GM18526 (cell line): ENCODE results near the gene PHACTR1.

Experiments used
- POLR2A ChIP-seq: IDR thresholded peaks from 3 replicates; pipeline ENCODE4 v1.6.1; 2011; ENCODE audit not compliant: insufficient read length; ENCODE audit errors: extremely low read depth

PHACTR1 gene

GRCh38 chr6:12848964-12849808 lies 132.6 kb downstream of the PHACTR1 start:
- TF ChIP-seq POLR2A: no peak

GRCh38 chr6:12849809-12850198 lies 133.2 kb downstream of the PHACTR1 start:
- no peak for TF ChIP-seq POLR2A

GRCh38 chr6:12851123-12851695 lies 134.6 kb downstream of the PHACTR1 start:
- TF ChIP-seq POLR2A: no peak

- TF ChIP-seq POLR2A: no peak
Measured at GRCh38 chr6:12861603-12862002, 145.0 kb downstream of the PHACTR1 start.

GRCh38 chr6:12865117-12865516 lies 148.6 kb downstream of the PHACTR1 start:
- no peak for TF ChIP-seq POLR2A

- TF ChIP-seq POLR2A: no peak
Measured at GRCh38 chr6:12865671-12866181, 149.2 kb downstream of the PHACTR1 start.

- TF ChIP-seq POLR2A: no peak
Measured at GRCh38 chr6:12866422-12867029, 150.0 kb downstream of the PHACTR1 start.

- no peak for TF ChIP-seq POLR2A
Measured at GRCh38 chr6:12869816-12870432, 153.4 kb downstream of the PHACTR1 start.

GRCh38 chr6:12873691-12874090 lies 157.1 kb downstream of the PHACTR1 start:
- no peak for TF ChIP-seq POLR2A

- no peak for TF ChIP-seq POLR2A
Measured at GRCh38 chr6:12875051-12875450, 158.5 kb downstream of the PHACTR1 start.

- TF ChIP-seq POLR2A: no peak
Measured at GRCh38 chr6:12878741-12879140, 162.2 kb downstream of the PHACTR1 start.

GRCh38 chr6:12882761-12883290 lies 166.3 kb downstream of the PHACTR1 start:
- TF ChIP-seq POLR2A: no peak

- no peak for TF ChIP-seq POLR2A
Measured at GRCh38 chr6:12884983-12885382, 168.4 kb downstream of the PHACTR1 start.

- TF ChIP-seq POLR2A: no peak
Measured at GRCh38 chr6:12886961-12887775, 170.6 kb downstream of the PHACTR1 start.

GRCh38 chr6:12890171-12890790 lies 173.7 kb downstream of the PHACTR1 start:
- TF ChIP-seq POLR2A: no peak

GRCh38 chr6:12891595-12891994 lies 175.0 kb downstream of the PHACTR1 start:
- TF ChIP-seq POLR2A: no peak
